ENCODE measurements around the gene FAM53C.
"Not testable (repeated sequence)": the region's sequence is repeated elsewhere in the genome, so short reads cannot be mapped to it uniquely, and the experiment has no call there.

The FAM53C gene

DNA sequence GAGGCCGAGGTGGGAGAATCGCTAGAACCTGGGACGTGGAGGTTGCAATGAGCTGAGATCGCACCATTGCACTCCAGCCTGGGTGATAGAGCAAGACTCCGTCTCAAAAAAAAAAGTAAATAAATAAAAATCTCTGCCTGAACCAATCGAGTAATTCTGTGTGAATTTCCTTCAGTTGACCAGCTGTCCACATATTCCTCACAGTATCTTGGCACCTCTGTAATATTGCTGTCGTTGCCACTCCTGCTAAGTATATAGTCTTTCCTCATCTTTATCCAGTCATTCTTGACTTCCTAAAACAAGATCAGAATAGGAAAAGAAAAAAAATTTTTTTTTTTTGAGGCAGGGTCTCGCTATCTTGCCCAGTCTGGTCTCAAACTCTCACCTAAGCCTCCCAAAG lies 44.3 kb downstream of the FAM53C start:
- in situ Hi-C loops (cut with HindIII; ENCODE audit: low pct_unique_long_range_greater_than_20kb, low sequenced_read_pairs): no loop called here
- DNase-seq (ENCODE audit: low read depth in 1 of 2, low spot score in 1 of 2): no peak
- TF ChIP-seq JUND (IDR thresholded peaks at IDR 0.05; ENCODE audit: low read depth): no peak

DNA sequence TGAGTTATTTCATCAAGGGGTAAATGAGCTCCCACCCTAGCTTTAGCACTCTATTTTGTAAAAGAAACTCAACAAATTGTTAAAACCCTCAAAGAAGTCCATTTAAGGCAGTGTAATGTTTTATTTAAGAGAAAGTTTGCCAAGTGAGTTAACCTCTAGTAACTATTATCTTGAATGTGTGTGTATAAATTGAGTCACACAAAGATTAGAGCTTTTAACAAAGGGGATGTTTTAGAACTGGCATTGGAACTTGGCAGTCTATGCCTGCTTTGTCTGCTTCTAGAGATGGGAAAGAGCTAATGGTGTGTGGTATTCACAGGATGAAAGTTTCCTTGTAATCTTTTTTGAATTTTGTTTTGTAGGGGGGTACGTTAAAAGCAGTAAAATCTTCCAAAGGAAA lies 47.6 kb downstream of the FAM53C start:
- no peak for DNase-seq (ENCODE audit: low read depth in 1 of 2, low spot score in 1 of 2)
- in situ Hi-C loops (cut with HindIII; ENCODE audit: low pct_unique_long_range_greater_than_20kb, low sequenced_read_pairs): no loop called here

DNA sequence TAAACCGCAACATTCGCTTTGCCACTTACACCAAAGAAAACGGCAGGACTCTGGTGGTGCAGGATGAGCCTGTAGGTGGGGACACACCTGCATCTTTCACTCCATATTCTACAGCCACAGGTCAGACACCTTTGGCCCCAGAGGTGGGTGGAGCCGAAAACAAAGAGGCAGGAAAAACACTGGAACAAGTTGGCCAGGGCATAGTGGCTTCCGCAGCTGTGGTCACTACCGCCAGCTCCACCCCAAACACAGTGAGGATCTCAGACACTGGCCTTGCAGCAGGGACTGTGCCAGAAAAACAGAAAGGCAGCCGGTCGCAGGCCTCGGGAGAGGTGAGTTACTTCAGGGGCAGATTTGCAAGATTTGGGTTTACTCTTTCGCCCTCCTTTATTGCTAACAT lies 48.2 kb downstream of the FAM53C start:
- DNase-seq (ENCODE audit: low read depth in 1 of 2, low spot score in 1 of 2): no peak

More for the DNA sequence above, 47.6 kb downstream of the FAM53C start:
- TF ChIP-seq JUND (IDR thresholded peaks at IDR 0.05; ENCODE audit: low read depth): no peak

GRCh38 chr5:138389332-138389731 lies 51.3 kb downstream of the FAM53C start:
- no peak for DNase-seq (ENCODE audit: low read depth in 1 of 2, low spot score in 1 of 2)
- TF ChIP-seq JUND (IDR thresholded peaks at IDR 0.05; ENCODE audit: low read depth): no peak
- in situ Hi-C loops (cut with HindIII; ENCODE audit: low pct_unique_long_range_greater_than_20kb, low sequenced_read_pairs): no loop called here

More for the DNA sequence above, 48.2 kb downstream of the FAM53C start:
- no peak for TF ChIP-seq JUND (IDR thresholded peaks at IDR 0.05; ENCODE audit: low read depth)
- in situ Hi-C loops (cut with HindIII; ENCODE audit: low pct_unique_long_range_greater_than_20kb, low sequenced_read_pairs): no loop called here

DNA sequence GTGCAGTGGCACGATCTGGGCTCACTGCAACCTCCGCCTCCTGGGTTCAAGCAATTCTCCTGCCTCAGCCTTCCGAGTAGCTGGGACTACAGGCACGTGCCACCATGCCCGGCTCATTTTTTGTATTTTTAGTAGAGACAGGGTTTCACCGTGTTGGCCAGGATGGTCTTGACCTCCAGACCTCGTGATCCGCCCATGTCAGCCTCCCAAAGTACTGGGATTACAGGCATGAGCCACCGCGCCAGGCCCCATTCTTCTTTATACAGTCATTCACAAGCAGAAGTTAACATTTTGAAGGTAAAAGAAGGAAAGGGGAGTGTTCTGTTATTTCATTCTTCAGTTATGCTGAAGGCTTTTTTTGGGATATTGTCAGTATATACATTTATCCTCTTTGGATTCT lies 51.8 kb downstream of the FAM53C start:
- in situ Hi-C loops (cut with HindIII; ENCODE audit: low pct_unique_long_range_greater_than_20kb, low sequenced_read_pairs); DNase-seq (ENCODE audit: low read depth in 1 of 2, low spot score in 1 of 2): not testable (repeated sequence)

DNA sequence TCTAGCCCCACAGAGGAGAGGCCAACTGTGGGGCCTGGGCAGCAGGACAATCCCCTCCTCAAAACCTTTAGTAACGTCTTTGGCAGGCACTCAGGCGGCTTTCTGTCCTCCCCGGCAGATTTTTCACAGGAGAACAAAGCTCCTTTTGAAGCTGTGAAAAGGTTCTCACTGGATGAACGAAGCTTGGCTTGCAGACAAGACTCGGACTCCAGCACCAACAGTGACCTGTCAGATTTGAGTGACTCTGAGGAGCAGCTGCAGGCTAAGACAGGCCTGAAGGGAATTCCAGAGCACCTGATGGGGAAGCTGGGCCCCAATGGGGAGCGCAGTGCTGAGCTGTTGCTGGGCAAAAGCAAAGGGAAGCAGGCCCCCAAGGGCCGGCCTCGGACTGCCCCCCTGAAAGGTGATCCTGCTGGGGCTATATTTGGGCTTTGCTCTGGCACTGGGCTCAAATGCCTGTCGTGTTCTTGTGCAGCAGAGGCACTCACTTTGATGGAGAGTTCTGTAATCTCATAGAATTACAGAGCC lies 53.9 kb downstream of the FAM53C start:
- in situ Hi-C loops (cut with HindIII; ENCODE audit: low pct_unique_long_range_greater_than_20kb, low sequenced_read_pairs): no loop called here
- no peak for TF ChIP-seq JUND (IDR thresholded peaks at IDR 0.05; ENCODE audit: low read depth)
- no peak for DNase-seq (ENCODE audit: low read depth in 1 of 2, low spot score in 1 of 2)

All from T47D (cell line).